Measurements from ENCODE around the gene MINDY2. TPM values are rescaled to one million over a fixed set of nuclear protein-coding genes. Genes with fewer than 3 reads are reported as not detected.

The MINDY2 gene, protein sequence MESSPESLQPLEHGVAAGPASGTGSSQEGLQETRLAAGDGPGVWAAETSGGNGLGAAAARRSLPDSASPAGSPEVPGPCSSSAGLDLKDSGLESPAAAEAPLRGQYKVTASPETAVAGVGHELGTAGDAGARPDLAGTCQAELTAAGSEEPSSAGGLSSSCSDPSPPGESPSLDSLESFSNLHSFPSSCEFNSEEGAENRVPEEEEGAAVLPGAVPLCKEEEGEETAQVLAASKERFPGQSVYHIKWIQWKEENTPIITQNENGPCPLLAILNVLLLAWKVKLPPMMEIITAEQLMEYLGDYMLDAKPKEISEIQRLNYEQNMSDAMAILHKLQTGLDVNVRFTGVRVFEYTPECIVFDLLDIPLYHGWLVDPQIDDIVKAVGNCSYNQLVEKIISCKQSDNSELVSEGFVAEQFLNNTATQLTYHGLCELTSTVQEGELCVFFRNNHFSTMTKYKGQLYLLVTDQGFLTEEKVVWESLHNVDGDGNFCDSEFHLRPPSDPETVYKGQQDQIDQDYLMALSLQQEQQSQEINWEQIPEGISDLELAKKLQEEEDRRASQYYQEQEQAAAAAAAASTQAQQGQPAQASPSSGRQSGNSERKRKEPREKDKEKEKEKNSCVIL
- total RNA-seq = 10 to 100 TPM; 10.4 to 16.6 (median 11.5) TPM
- 1 to 10 TPM; 8.9 to 10.0 TPM for polyA plus RNA-seq
- total RNA-seq = 38.0 reads per million, percentile 65 among the genes with 10 or more reads in this experiment

GRCh38 chr15:58770857-58771620 lies at the start of gene MINDY2:
Gene MINDY2, plus strand, starts transcription at chr15:58771302. Its CDS starts 94 bp downstream, at chr15:58771396.
- peaks cover 0 to 4% (median 0%) of the 10 kb centered on the region in 5 donors for H3K36me3 Mint-ChIP-seq
- H3K4me3 Mint-ChIP-seq = peak within 1 kb of the TSS in 2 of 10 donors; percentile 2 to 20
- intact Hi-C loops (cut with micrococcal nuclease) = loop anchor here (1.0 to 10.0 kb wide), 11 partner anchors 22 to 918 kb away; partner anchors contain the start of genes ADAM10 (in 2 of the 2), BNIP2 (in 2 of the 2), RNF111 (in 2 of the 2) and SLTM (in 2 of the 2)
- peak within 1 kb of the TSS; percentile 90 for H3K27ac ChIP-seq (ENCODE audit: low read depth, low read length)
- CTCF ChIA-PET = interaction anchor here (0.6 to 1.5 kb wide), 7 partner anchors 11 to 543 kb away, joined by 3 to 8 read pairs (median 4); partner anchors contain the start of gene ADAM10
- H3K36me3 ChIP-seq (ENCODE audit: control insufficient read depth in 2 of 3, insufficient read depth in 3 of 3, low read length in 3 of 3) = peaks cover 0 to 6% (median 0%) of the 10 kb centered on the region in 3 experiments
- peaks cover 24 to 32% of the 10 kb centered on the region in 2 donors for H3K4me1 ChIP-seq (ENCODE audit: control insufficient read depth in 2 of 2, insufficient read depth in 2 of 2, low read length in 2 of 2)
- no peaks in the 10 kb centered on the region for H3K27me3 ChIP-seq (ENCODE audit: control insufficient read depth in 2 of 2, insufficient read depth in 2 of 2, low read length in 2 of 2)
- peaks cover 0 to 21% (median 9%) of the 10 kb centered on the region in 7 donors for H3K4me1 Mint-ChIP-seq
- H3K9me3 Mint-ChIP-seq = peaks cover 0 to 2% (median 0%) of the 10 kb centered on the region in 11 donors
- no peaks in the 10 kb centered on the region for H3K27me3 Mint-ChIP-seq
- DNase-seq = peak; percentile 85 to 92 (median 90)
- H3K9me3 ChIP-seq (ENCODE audit: control insufficient read depth in 2 of 3, low read length in 3 of 3) = no peaks in the 10 kb centered on the region
- peak within 1 kb of the TSS; percentile 83 for H3K4me3 ChIP-seq (ENCODE audit: low read length)
- peak; percentile 98 for ATAC-seq
- peak within 1 kb of the TSS in 7 of 9 donors; percentile 86 to 96 (median 93) for H3K27ac Mint-ChIP-seq
- POLR2A ChIA-PET = interaction anchor here (0.5 to 2.6 kb wide), 15 partner anchors 10 to 1684 kb away, joined by 3 to 40 read pairs (median 3); partner anchors contain the start of gene ADAM10

GRCh38 chr15:58724466-58724865 lies 46.6 kb upstream of the MINDY2 start:
- Histone ChIP-seq H3K9me3 (ENCODE audit: control insufficient read depth in 2 of 3, low read length in 3 of 3) (no peaks in the 10 kb centered on the region), H3K4me3 (ENCODE audit: low read length) (no peak overlapping the region), H3K27me3 (ENCODE audit: control insufficient read depth in 2 of 2, insufficient read depth in 2 of 2, low read length in 2 of 2) (no peaks in the 10 kb centered on the region), H3K27ac (ENCODE audit: low read depth, low read length) (no peak overlapping the region), H3K4me1 (ENCODE audit: control insufficient read depth in 2 of 2, insufficient read depth in 2 of 2, low read length in 2 of 2) (no peaks in the 10 kb centered on the region), H3K36me3 (ENCODE audit: control insufficient read depth in 2 of 3, insufficient read depth in 3 of 3, low read length in 3 of 3) (no peaks in the 10 kb centered on the region)
- DNase-seq (peak in 2 of 9 donors; percentile 2 to 19), ATAC-seq (peak; percentile 71)
- intact Hi-C loops (cut with micrococcal nuclease) = no loop called here
- peak overlapping the region in 6 of 10 donors; percentile 24 to 54 (median 36) for H3K4me3 Mint-ChIP-seq
- POLR2A ChIA-PET = no interaction called here
- H3K27me3 Mint-ChIP-seq = no peaks in the 10 kb centered on the region
- H3K27ac Mint-ChIP-seq = peak overlapping the region in 5 of 9 donors; percentile 1 to 80 (median 57)
- H3K9me3 Mint-ChIP-seq = no peaks in the 10 kb centered on the region
- H3K4me1 Mint-ChIP-seq = peaks cover 36 to 79% (median 68%) of the 10 kb centered on the region in 7 donors
- CTCF ChIA-PET = no interaction called here
- H3K36me3 Mint-ChIP-seq = peaks cover 0 to 25% (median 8%) of the 10 kb centered on the region in 5 donors

DNA sequence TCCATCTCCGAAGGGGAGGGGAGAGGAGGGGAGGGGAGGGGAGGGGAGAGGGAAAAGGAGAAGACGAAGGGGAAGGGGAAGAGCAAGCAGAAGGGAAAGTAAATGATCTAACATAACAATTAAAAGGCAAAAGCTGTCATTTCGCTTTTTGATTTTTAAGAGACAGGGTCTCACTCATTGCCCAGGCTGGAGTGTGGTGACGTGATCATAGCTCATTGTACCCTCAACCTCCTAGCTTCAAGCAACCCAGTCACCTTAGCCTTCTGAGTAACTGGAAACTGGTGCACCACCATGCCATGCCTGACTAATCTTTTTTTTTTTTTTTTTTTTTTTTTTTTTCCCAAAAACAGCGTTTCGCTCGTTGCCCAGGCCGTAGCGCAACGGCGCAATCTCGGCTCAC lies 44.2 kb upstream of the MINDY2 start:
- ATAC-seq (no peak), DNase-seq (no peak)
- peaks cover 0 to 24% (median 16%) of the 10 kb centered on the region in 5 donors for H3K36me3 Mint-ChIP-seq
- Histone ChIP-seq H3K36me3 (ENCODE audit: control insufficient read depth in 2 of 3, insufficient read depth in 3 of 3, low read length in 3 of 3) (no peaks in the 10 kb centered on the region), H3K27ac (ENCODE audit: low read depth, low read length) (no peak overlapping the region), H3K9me3 (ENCODE audit: control insufficient read depth in 2 of 3, low read length in 3 of 3) (no peaks in the 10 kb centered on the region), H3K4me1 (ENCODE audit: control insufficient read depth in 2 of 2, insufficient read depth in 2 of 2, low read length in 2 of 2) (peaks cover 0 to 3% of the 10 kb centered on the region in 2 donors), H3K4me3 (ENCODE audit: low read length) (no peak overlapping the region), H3K27me3 (ENCODE audit: control insufficient read depth in 2 of 2, insufficient read depth in 2 of 2, low read length in 2 of 2) (no peaks in the 10 kb centered on the region)
- peak overlapping the region in 1 of 9 donors; percentile 81 for H3K27ac Mint-ChIP-seq
- H3K9me3 Mint-ChIP-seq = peaks cover 0 to 4% (median 0%) of the 10 kb centered on the region in 11 donors
- intact Hi-C loops (cut with micrococcal nuclease) = no loop called here
- POLR2A ChIA-PET = no interaction called here
- peaks cover 37 to 76% (median 64%) of the 10 kb centered on the region in 7 donors for H3K4me1 Mint-ChIP-seq
- no peaks in the 10 kb centered on the region for H3K27me3 Mint-ChIP-seq
- CTCF ChIA-PET = no interaction called here
- peak overlapping the region in 1 of 10 donors; percentile 21 for H3K4me3 Mint-ChIP-seq

GRCh38 chr15:58731756-58732535 lies 39.2 kb upstream of the MINDY2 start:
- Mint-ChIP-seq H3K27me3 (no peaks in the 10 kb centered on the region), H3K4me3 (peak overlapping the region in 5 of 10 donors; percentile 13 to 45 (median 26)), H3K27ac (peak overlapping the region in 5 of 9 donors; percentile 25 to 77 (median 58)), H3K4me1 (peaks cover 48 to 86% (median 79%) of the 10 kb centered on the region in 7 donors), H3K9me3 (peaks cover 0 to 4% (median 0%) of the 10 kb centered on the region in 11 donors), H3K36me3 (peaks cover 0 to 28% (median 15%) of the 10 kb centered on the region in 5 donors)
- Histone ChIP-seq H3K4me3 (ENCODE audit: low read length) (no peak overlapping the region), H3K4me1 (ENCODE audit: control insufficient read depth in 2 of 2, insufficient read depth in 2 of 2, low read length in 2 of 2) (peaks cover 5 to 11% of the 10 kb centered on the region in 2 donors), H3K9me3 (ENCODE audit: control insufficient read depth in 2 of 3, low read length in 3 of 3) (no peaks in the 10 kb centered on the region), H3K36me3 (ENCODE audit: control insufficient read depth in 2 of 3, insufficient read depth in 3 of 3, low read length in 3 of 3) (no peaks in the 10 kb centered on the region), H3K27me3 (ENCODE audit: control insufficient read depth in 2 of 2, insufficient read depth in 2 of 2, low read length in 2 of 2) (no peaks in the 10 kb centered on the region), H3K27ac (ENCODE audit: low read depth, low read length) (no peak overlapping the region)
- DNase-seq (no peak), ATAC-seq (peak; percentile 62)
- POLR2A ChIA-PET = interaction anchor here (0.8 kb wide), 1 partner anchor 34 kb away, joined by 3 read pairs; no protein-coding TSS in a partner anchor
- intact Hi-C loops (cut with micrococcal nuclease) = no loop called here
- CTCF ChIA-PET = no interaction called here

GRCh38 chr15:58732625-58733363 lies 38.3 kb upstream of the MINDY2 start:
- DNase-seq = no peak
- H3K27ac ChIP-seq (ENCODE audit: low read depth, low read length) = no peak overlapping the region
- peaks cover 0 to 4% (median 0%) of the 10 kb centered on the region in 11 donors for H3K9me3 Mint-ChIP-seq
- peak overlapping the region in 6 of 9 donors; percentile 3 to 71 (median 48) for H3K27ac Mint-ChIP-seq
- H3K9me3 ChIP-seq (ENCODE audit: control insufficient read depth in 2 of 3, low read length in 3 of 3) = no peaks in the 10 kb centered on the region
- no peak overlapping the region for H3K4me3 ChIP-seq (ENCODE audit: low read length)
- intact Hi-C loops (cut with micrococcal nuclease) = no loop called here
- H3K4me1 ChIP-seq (ENCODE audit: control insufficient read depth in 2 of 2, insufficient read depth in 2 of 2, low read length in 2 of 2) = peaks cover 7 to 12% of the 10 kb centered on the region in 2 donors
- H3K27me3 ChIP-seq (ENCODE audit: control insufficient read depth in 2 of 2, insufficient read depth in 2 of 2, low read length in 2 of 2) = no peaks in the 10 kb centered on the region
- no peaks in the 10 kb centered on the region for H3K27me3 Mint-ChIP-seq
- ChIA-PET CTCF (no interaction called here), POLR2A (interaction anchor here (0.8 kb wide), 1 partner anchor 33 kb away, joined by 3 read pairs; no protein-coding TSS in a partner anchor)
- H3K36me3 ChIP-seq (ENCODE audit: control insufficient read depth in 2 of 3, insufficient read depth in 3 of 3, low read length in 3 of 3) = no peaks in the 10 kb centered on the region
- peak overlapping the region in 5 of 10 donors; percentile 3 to 45 (median 30) for H3K4me3 Mint-ChIP-seq
- peaks cover 0 to 28% (median 15%) of the 10 kb centered on the region in 5 donors for H3K36me3 Mint-ChIP-seq
- peaks cover 54 to 87% (median 83%) of the 10 kb centered on the region in 7 donors for H3K4me1 Mint-ChIP-seq
- no peak for ATAC-seq

All from naive thymus-derived CD4-positive, alpha-beta T cell (primary cell).